Uterus (tissue), 2 donors: ENCODE results near the gene LGR6.

Source experiments
- CTCF ChIP-seq, 4 experiments: fragments of 200-600 bp in 2 of 4; fragments of 450-650 bp in 2 of 4; sonication (generic) in 2 of 4; IDR thresholded peaks; one replicate each; pipeline ENCODE4 v1.5.1; 2016 to 2019; ENCODE audit warnings: antibody characterized with exemption in 4 of 4, mild to moderate bottlenecking in 2 of 4, moderate library complexity in 1 of 4
- POLR2A ChIP-seq, 2 donors: fragments of 450-650 bp; IDR thresholded peaks; one replicate each; pipeline ENCODE4 v1.6.1; 2016; ENCODE audit warnings: antibody characterized with exemption in 2 of 2, mild to moderate bottlenecking in 1 of 2, moderate library complexity in 1 of 2

- TF ChIP-seq CTCF (IDR thresholded peaks at IDR 0.05) (no peak), POLR2A (IDR thresholded peaks at IDR 0.05) (no peak)
Observed at GRCh38 chr1:202233171-202233570, 39.6 kb downstream of the LGR6 start.
